Measurements from ENCODE around the gene RFT1.

GRCh38 chr3:53147903-53148400, 17.7 kb upstream of the RFT1 start:
- TF ChIP-seq EZH2phosphoT487 (IDR thresholded peaks at IDR 0.05; ENCODE audit: borderline replicate concordance, low read length) (no peak), CTCF (IDR thresholded peaks at IDR 0.05; ENCODE audit: low read depth, low read length, poor library complexity, severe bottlenecking) (no peak)

All from DOHH2 (cell line).